Lung (tissue), 12 donors: Measurements from ENCODE around the gene FOXC1. TPM values are rescaled to one million over a fixed set of nuclear protein-coding genes. Genes with fewer than 3 reads are reported as not detected.
A peak's percentile ranks its signal among the peaks of the same experiment; 100 is the strongest.

Source experiments
- ATAC-seq: fragments of 200-7000 bp; cut with Tn5 transposase; one replicate; pipeline ENCODE4 v1.9.1; 2020; ENCODE audit warnings: moderate number of reproducible peaks; ENCODE audit not compliant: insufficient read depth, low FRiP score
- DNase-seq, 3 donors: peaks; one replicate each; pipeline ENCODE4 v3.0.0-alpha.2; 2013 to 2017
- H3K27ac ChIP-seq, 2 donors: one replicate each; pipeline ENCODE4 v1.5.1; 2013; ENCODE audit warnings: mild to moderate bottlenecking in 2 of 2, moderate library complexity in 2 of 2, control low read depth in 1 of 2, inconsistent platforms in 1 of 2, low read depth in 1 of 2, low read length in 1 of 2
- H3K27me3 ChIP-seq, 3 donors: one replicate each; pipeline ENCODE4 v1.5.1; 2013; ENCODE audit warnings: low read length in 2 of 3; ENCODE audit not compliant: control insufficient read depth in 3 of 3, insufficient read depth in 3 of 3
- H3K36me3 ChIP-seq, 4 donors: one replicate each; pipeline ENCODE4 v1.5.1; 2013; ENCODE audit warnings: low read length in 4 of 4, mild to moderate bottlenecking in 1 of 4, moderate library complexity in 1 of 4; ENCODE audit not compliant: control insufficient read depth in 4 of 4, insufficient read depth in 4 of 4
- H3K4me1 ChIP-seq, 5 donors: one replicate each; pipeline ENCODE4 v1.5.1; 2013; ENCODE audit warnings: low read length in 5 of 5, mild to moderate bottlenecking in 2 of 5, moderate library complexity in 1 of 5; ENCODE audit not compliant: control insufficient read depth in 5 of 5, insufficient read depth in 5 of 5
- H3K4me3 ChIP-seq: one replicate; pipeline ENCODE4 v1.5.1; 2013; ENCODE audit warnings: mild to moderate bottlenecking, control low read depth, moderate library complexity
- H3K9ac ChIP-seq, 2 donors: one replicate each; pipeline ENCODE4 v1.5.1; 2013; ENCODE audit warnings: low read length in 2 of 2, control low read depth in 1 of 2; ENCODE audit not compliant: insufficient read depth in 1 of 2
- H3K9me3 ChIP-seq, 4 donors: one replicate each; pipeline ENCODE4 v1.5.1; 2013; ENCODE audit warnings: low read length in 3 of 4, mild to moderate bottlenecking in 1 of 4, moderate library complexity in 1 of 4; ENCODE audit not compliant: control insufficient read depth in 4 of 4, insufficient read depth in 3 of 4
- CTCF ChIP-seq: IDR thresholded peaks from 2 replicates; pipeline ENCODE4 v1.5.1; 2012; ENCODE audit warnings: mild to moderate bottlenecking; ENCODE audit errors: control extremely low read depth, extremely low read depth
- WGBS, 2 donors: extraction: QIAGEN DNeasy Blood & Tissue Kit; methylation state at CpG; one replicate each; pipeline ENCODE4 v1.1.7; 2013; 5-methylcytosine and 5-hydroxymethylcytosine counted together
- polyA plus RNA-seq, 2 donors: library from polyadenylated mRNA; stranded (reverse); fragments of 200-250 nt; gene quantifications; one replicate each; pipeline ENCODE4 v1.2.1, GENCODE V29; 2013
- total RNA-seq, 2 donors: library from RNA; depleted of rRNA in 1 of 2; stranded (reverse); fragments of >200 nt in 1 of 2; gene quantifications; one replicate each; pipeline ENCODE4 v1.2.1, GENCODE V29; 2014 to 2021
- donor health status: control.
- donor health status: control.
- donor health status: Bipolar disorder and iron deficiency.
- donor health status: healthy.
- donor health status: DM: yes; HTN: yes; CAD: no.

Gene FOXC1
- total and polyA plus RNA-seq, 4 donors = 1.4 to 6.2 (median 2.5) TPM

GRCh38 chr6:1600764-1601157 is 9.0 kb upstream of the FOXC1 start:
- Histone ChIP-seq H3K27ac (no peak overlapping the region), H3K36me3 (no peaks in the 10 kb centered on the region), H3K4me1 (peaks cover 0 to 29% (median 10%) of the 10 kb centered on the region in 5 donors), H3K4me3 (no peak overlapping the region), H3K27me3 (peaks cover 14 to 87% (median 79%) of the 10 kb centered on the region in 3 donors), H3K9me3 (peaks cover 0 to 1% (median 0%) of the 10 kb centered on the region in 4 donors), H3K9ac (no peak overlapping the region)
- DNase-seq (peak in 1 of 3 donors; percentile 19), ATAC-seq (no peak)
- no peak for TF ChIP-seq CTCF
- 52 to 54% methylated on average over 15 of the region's 15 CpGs for WGBS, 2 donors

GRCh38 chr6:1601158-1602048 is 8.3 kb upstream of the FOXC1 start:
- 29% methylated on average over 43 to 60 of the region's 60 CpGs for WGBS, 2 donors
- Histone ChIP-seq H3K4me3 (no peak overlapping the region), H3K9ac (no peak overlapping the region), H3K27ac (no peak overlapping the region), H3K9me3 (peaks cover 0 to 1% (median 0%) of the 10 kb centered on the region in 4 donors), H3K27me3 (peaks cover 14 to 89% (median 81%) of the 10 kb centered on the region in 3 donors), H3K4me1 (peaks cover 0 to 23% (median 7%) of the 10 kb centered on the region in 5 donors), H3K36me3 (no peaks in the 10 kb centered on the region)
- no peak for ATAC-seq
- TF ChIP-seq CTCF = no peak
- peak in 1 of 3 donors; percentile 42 for DNase-seq

- no peak for ATAC-seq
- no peak for TF ChIP-seq CTCF
Observed at GRCh38 chr6:1602049-1602713, 7.5 kb upstream of the FOXC1 start.

More at GRCh38 chr6:1602049-1602713, 7.5 kb upstream of the FOXC1 start:
- no peak for DNase-seq
- no peak overlapping the region for H3K27ac ChIP-seq
- H3K4me3 ChIP-seq = no peak overlapping the region
- peaks cover 0 to 21% (median 7%) of the 10 kb centered on the region in 5 donors for H3K4me1 ChIP-seq
- no peaks in the 10 kb centered on the region for H3K36me3 ChIP-seq
- 93 to 95% methylated on average over 10 of the region's 10 CpGs for WGBS, 2 donors
- no peak overlapping the region for H3K9ac ChIP-seq
- peaks cover 0 to 1% (median 0%) of the 10 kb centered on the region in 4 donors for H3K9me3 ChIP-seq
- H3K27me3 ChIP-seq = peaks cover 14 to 89% (median 83%) of the 10 kb centered on the region in 3 donors
